Measurements from ENCODE around the gene ARAF.

The ARAF gene

DNA sequence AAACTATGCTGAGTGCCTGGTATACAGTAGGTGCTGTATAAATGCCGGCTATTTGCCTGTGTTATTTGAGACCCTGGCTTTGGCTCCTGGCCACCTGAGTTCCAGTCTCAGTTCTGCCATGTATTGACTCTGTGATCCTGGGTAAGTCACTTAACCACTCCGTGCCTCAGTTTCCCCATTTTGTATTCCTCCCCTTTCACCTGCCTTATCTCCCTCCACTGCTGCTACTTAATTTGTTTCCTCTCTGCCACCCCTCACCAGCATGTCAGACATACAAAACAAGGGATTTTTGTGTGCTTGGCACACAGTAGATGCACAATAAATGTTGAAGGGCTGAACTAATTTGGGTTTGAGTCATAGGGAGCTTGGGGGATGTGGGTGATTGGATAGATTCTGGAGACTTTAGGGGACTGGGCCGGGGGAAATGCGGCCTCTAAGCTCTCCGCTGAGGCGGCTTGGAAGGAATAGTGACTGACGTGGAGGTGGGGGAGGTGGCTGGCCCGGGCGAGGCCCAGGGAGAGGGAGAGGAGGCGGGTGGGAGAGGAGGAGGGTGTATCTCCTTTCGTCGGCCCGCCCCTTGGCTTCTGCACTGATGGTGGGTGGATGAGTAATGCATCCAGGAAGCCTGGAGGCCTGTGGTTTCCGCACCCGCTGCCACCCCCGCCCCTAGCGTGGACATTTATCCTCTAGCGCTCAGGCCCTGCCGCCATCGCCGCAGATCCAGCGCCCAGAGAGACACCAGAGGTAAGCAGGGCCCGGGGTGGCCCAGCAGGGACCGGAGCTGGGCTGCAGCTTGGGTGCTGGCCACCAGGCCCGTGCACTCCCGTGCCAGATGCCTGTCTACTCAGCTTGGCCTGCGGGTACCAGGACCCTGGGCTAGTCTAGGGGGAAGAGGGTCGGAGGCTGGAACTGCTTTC is 21.0 kb downstream of the ARAF start, which contains the start of gene TIMP1:
Gene TIMP1 (plus strand): TSS at position 706 of the 917 bp plus-strand sequence. CDS start 980 bp downstream, outside the sequence.
- H3K4me3 ChIP-seq (ENCODE audit: low read depth, low read length) = peak within 1 kb of the TSS; percentile 75
- TF ChIP-seq, protein P1, sequence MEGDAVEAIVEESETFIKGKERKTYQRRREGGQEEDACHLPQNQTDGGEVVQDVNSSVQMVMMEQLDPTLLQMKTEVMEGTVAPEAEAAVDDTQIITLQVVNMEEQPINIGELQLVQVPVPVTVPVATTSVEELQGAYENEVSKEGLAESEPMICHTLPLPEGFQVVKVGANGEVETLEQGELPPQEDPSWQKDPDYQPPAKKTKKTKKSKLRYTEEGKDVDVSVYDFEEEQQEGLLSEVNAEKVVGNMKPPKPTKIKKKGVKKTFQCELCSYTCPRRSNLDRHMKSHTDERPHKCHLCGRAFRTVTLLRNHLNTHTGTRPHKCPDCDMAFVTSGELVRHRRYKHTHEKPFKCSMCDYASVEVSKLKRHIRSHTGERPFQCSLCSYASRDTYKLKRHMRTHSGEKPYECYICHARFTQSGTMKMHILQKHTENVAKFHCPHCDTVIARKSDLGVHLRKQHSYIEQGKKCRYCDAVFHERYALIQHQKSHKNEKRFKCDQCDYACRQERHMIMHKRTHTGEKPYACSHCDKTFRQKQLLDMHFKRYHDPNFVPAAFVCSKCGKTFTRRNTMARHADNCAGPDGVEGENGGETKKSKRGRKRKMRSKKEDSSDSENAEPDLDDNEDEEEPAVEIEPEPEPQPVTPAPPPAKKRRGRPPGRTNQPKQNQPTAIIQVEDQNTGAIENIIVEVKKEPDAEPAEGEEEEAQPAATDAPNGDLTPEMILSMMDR (IDR thresholded peaks at IDR 0.05; ENCODE audit: low read depth, low read length) = no peak

DNA sequence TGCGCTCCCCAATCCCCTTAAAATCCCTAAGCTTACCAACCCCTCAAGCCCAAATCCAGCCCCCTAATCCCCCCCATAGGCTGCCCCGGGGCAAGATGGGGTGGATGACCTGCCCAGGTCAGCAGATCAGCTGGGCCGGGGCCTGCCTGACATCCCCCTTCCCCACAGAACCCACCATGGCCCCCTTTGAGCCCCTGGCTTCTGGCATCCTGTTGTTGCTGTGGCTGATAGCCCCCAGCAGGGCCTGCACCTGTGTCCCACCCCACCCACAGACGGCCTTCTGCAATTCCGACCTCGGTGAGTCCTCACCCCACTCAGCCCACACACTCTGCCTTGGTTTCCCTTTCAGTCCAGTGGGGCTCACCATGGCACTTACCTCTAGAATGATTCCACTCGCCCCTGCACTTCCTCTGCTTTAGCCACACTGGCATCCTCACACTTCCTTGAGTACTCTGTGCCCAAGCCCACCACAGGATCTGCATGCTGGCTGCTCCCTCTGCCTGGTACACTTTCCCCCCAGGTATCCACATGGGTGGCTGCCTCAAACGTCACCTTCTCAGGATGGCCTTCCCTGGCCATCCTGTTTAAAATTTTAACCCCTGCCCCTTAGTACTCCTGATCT is 22.3 kb downstream of the ARAF start:
- TF ChIP-seq, protein P1 (IDR thresholded peaks at IDR 0.05; ENCODE audit: low read depth, low read length) = no peak
- peak overlapping the region; percentile 75 for H3K4me3 ChIP-seq (ENCODE audit: low read depth, low read length)

DNA sequence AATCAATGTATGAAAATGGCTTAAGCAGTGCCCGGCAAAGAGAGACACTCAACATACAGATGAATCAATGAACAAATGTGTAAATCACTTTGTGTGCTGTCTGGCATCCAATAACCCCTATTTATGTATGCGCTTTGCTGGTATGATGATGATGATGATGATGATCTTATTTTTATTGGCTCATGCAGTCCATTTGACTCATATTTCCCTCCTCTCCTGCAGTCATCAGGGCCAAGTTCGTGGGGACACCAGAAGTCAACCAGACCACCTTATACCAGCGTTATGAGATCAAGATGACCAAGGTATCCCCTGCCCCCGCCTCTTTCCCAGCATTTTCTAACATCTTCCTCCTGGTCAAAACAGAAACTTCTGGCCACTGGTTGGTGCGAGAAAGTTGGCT is 23.7 kb downstream of the ARAF start:
- H3K4me3 ChIP-seq (ENCODE audit: low read depth, low read length) = peak overlapping the region; percentile 75
- TF ChIP-seq, protein P1 (IDR thresholded peaks at IDR 0.05; ENCODE audit: low read depth, low read length) = no peak

DNA sequence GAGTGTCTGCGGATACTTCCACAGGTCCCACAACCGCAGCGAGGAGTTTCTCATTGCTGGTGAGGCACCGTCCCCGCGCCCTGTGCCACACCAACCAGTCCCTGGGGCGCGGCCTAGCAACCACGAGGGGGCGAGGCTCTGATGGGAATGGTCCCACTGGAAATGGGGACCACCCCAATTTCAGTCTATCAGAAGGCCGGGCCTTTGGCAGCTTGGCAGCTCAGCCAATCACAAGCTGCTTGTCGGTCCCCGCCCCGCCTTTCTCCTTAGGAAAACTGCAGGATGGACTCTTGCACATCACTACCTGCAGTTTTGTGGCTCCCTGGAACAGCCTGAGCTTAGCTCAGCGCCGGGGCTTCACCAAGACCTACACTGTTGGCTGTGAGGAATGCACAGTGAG is 24.3 kb downstream of the ARAF start:
- H3K4me3 ChIP-seq (ENCODE audit: low read depth, low read length) = no peak overlapping the region
- TF ChIP-seq, protein P1 (IDR thresholded peaks at IDR 0.05; ENCODE audit: low read depth, low read length) = no peak

DNA sequence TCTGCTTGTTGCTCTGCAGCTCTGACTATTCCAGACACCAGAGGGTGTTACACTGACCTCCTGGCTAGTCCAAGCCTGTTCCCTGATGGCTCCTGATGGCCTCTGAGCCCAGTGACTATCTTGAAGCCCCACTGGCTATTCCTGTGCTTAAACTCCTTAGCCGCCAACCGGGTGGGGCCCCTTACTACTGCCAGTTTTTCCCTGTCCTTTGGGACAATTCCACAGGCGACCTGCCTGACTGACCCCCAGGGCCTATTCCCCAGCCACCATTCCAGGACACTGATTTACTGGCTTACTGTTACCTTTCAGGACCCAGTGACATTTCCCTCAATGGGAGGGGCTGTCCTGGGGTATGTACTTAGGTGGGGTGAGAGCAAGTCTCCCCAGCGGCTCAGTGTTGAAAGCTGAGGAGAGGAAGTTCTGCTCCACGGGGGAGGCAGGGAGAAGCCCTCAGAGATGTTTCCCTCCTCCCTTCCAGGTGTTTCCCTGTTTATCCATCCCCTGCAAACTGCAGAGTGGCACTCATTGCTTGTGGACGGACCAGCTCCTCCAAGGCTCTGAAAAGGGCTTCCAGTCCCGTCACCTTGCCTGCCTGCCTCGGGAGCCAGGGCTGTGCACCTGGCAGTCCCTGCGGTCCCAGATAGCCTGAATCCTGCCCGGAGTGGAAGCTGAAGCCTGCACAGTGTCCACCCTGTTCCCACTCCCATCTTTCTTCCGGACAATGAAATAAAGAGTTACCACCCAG is 25.2 kb downstream of the ARAF start:
- H3K4me3 ChIP-seq (ENCODE audit: low read depth, low read length) = no peak overlapping the region
- TF ChIP-seq, protein P1 (IDR thresholded peaks at IDR 0.05; ENCODE audit: low read depth, low read length) = no peak

DNA sequence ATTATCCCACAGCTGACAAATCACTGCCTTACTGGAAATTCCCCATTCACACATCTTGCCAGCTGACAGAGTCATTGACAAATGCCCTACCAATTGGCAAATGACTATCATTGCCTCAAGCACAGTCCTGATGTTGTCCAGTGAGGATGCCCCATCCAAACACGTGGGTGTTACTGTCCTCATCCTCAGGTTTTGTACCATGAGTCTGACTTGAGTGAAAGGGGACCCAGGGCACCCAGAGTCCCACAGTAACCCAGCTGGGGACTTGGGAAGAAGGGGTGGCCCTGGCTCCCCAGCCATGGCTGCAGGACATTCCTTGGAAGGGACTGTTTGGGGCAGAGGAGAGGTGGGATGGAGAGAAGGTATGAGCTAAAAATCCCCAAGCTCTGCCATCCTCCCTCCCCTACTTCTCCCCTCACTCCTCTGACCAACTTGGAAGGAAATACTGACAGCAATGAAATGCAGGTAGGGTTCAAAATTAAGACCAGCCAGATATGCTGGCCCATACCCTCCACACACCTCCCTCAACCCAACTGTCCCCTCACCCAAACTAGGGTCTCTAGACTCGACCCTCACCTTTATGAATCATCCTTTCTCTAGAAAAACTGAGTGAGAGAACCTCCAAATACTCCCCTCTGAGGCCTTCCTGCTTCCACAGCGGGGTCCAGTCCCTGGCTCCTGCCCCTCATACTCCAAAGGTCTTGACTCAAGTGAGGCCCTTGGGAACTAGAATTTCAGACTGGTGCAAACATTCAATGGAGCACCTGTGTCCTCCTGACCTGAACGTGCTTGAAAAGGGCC is 26.3 kb downstream of the ARAF start:
- TF ChIP-seq, protein P1 (IDR thresholded peaks at IDR 0.05; ENCODE audit: low read depth, low read length) = no peak

More for the DNA sequence above, 26.3 kb downstream of the ARAF start:
- no peak overlapping the region for H3K4me3 ChIP-seq (ENCODE audit: low read depth, low read length)

Measured in WI38 (cell line).